ENCODE data around the gene SRP68. TPM values are rescaled to one million over a fixed set of nuclear protein-coding genes. Genes with fewer than 3 reads are reported as not detected.

SRP68 gene
- total RNA-seq, 1 donor from 2014 or later: 86.7 TPM

DNA sequence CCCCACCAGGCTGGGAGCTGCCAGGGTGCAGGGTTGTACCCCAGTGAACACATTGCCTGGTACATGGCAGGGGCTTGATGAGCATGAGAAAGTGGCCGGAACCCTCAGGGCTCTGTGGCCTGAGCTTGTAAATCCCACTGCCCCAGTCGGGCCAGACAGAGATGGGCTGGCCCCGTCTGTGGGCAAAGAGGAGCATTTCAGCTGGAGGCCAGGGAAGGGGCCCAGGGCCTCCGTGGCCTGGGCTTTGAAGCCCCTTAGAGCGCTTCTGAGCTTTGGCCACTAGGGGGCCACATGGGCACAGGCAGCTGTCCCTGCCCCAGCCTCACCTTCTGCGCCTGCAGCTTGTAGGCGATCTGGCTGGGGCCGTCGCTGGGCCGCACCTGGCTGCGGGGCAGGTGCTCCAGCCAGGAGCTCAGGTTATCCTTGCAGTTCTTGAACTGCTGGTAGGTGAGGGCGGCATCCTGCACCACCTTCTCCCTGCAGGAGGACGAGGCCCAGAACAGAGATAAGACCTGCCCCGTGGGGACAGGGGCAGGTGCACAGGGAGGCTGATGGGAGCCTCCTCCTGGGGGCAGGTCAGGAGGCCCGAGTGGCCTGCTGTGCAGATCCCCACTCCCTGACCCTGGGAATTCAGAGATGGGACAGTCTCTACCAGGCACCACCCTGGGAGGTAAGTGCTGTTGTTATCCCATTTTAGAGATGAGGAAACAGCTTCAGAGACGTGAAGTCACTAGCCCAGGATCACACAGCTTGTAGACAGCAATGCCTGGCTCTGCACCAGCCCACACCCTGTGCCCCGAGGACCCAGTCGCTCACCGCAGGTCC lies 58.0 kb downstream of the SRP68 start:
- no peaks in the 10 kb centered on the region for H3K36me3 Mint-ChIP-seq
- peak; percentile 86 for DNase-seq (ENCODE audit: extremely low spot score, unreplicated experiment)
- peak overlapping the region; percentile 70 for H3K27ac Mint-ChIP-seq
- H3K9me3 Mint-ChIP-seq: no peaks in the 10 kb centered on the region
- peaks cover 6% of the 10 kb centered on the region for H3K4me1 Mint-ChIP-seq (ENCODE audit: unreplicated experiment)
- H3K4me3 Mint-ChIP-seq: no peak overlapping the region
- no peaks in the 10 kb centered on the region for H3K27me3 Mint-ChIP-seq
- TF ChIP-seq, protein P1, sequence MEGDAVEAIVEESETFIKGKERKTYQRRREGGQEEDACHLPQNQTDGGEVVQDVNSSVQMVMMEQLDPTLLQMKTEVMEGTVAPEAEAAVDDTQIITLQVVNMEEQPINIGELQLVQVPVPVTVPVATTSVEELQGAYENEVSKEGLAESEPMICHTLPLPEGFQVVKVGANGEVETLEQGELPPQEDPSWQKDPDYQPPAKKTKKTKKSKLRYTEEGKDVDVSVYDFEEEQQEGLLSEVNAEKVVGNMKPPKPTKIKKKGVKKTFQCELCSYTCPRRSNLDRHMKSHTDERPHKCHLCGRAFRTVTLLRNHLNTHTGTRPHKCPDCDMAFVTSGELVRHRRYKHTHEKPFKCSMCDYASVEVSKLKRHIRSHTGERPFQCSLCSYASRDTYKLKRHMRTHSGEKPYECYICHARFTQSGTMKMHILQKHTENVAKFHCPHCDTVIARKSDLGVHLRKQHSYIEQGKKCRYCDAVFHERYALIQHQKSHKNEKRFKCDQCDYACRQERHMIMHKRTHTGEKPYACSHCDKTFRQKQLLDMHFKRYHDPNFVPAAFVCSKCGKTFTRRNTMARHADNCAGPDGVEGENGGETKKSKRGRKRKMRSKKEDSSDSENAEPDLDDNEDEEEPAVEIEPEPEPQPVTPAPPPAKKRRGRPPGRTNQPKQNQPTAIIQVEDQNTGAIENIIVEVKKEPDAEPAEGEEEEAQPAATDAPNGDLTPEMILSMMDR (conservative IDR thresholded peaks at IDR 0.05): peak; percentile 99

- H3K4me3 Mint-ChIP-seq: no peak overlapping the region
- TF ChIP-seq, protein P1 (conservative IDR thresholded peaks at IDR 0.05): no peak
- H3K36me3 Mint-ChIP-seq: no peaks in the 10 kb centered on the region
- peaks cover 6% of the 10 kb centered on the region for H3K4me1 Mint-ChIP-seq (ENCODE audit: unreplicated experiment)
- no peak overlapping the region for H3K27ac Mint-ChIP-seq
- H3K27me3 Mint-ChIP-seq: no peaks in the 10 kb centered on the region
- DNase-seq (ENCODE audit: extremely low spot score, unreplicated experiment): no peak
- no peaks in the 10 kb centered on the region for H3K9me3 Mint-ChIP-seq
Observed at GRCh38 chr17:76013377-76013932, 58.9 kb downstream of the SRP68 start.

GRCh38 chr17:76011951-76012350 lies 60.4 kb downstream of the SRP68 start:
- Mint-ChIP-seq H3K27ac (no peak overlapping the region), H3K9me3 (no peaks in the 10 kb centered on the region), H3K27me3 (no peaks in the 10 kb centered on the region), H3K4me1 (ENCODE audit: unreplicated experiment) (peaks cover 6% of the 10 kb centered on the region), H3K4me3 (no peak overlapping the region), H3K36me3 (no peaks in the 10 kb centered on the region)
- TF ChIP-seq, protein P1 (conservative IDR thresholded peaks at IDR 0.05): no peak
- DNase-seq (ENCODE audit: extremely low spot score, unreplicated experiment): no peak

- H3K27me3 Mint-ChIP-seq: no peaks in the 10 kb centered on the region
- no peak overlapping the region for H3K27ac Mint-ChIP-seq
- H3K4me3 Mint-ChIP-seq: no peak overlapping the region
- H3K9me3 Mint-ChIP-seq: no peaks in the 10 kb centered on the region
- H3K4me1 Mint-ChIP-seq (ENCODE audit: unreplicated experiment): peaks cover 14% of the 10 kb centered on the region
- TF ChIP-seq, protein P1 (conservative IDR thresholded peaks at IDR 0.05): no peak
- peaks cover 8% of the 10 kb centered on the region for H3K36me3 Mint-ChIP-seq
- no peak for DNase-seq (ENCODE audit: extremely low spot score, unreplicated experiment)
Observed at GRCh38 chr17:76009969-76010661, 62.2 kb downstream of the SRP68 start.

DNA sequence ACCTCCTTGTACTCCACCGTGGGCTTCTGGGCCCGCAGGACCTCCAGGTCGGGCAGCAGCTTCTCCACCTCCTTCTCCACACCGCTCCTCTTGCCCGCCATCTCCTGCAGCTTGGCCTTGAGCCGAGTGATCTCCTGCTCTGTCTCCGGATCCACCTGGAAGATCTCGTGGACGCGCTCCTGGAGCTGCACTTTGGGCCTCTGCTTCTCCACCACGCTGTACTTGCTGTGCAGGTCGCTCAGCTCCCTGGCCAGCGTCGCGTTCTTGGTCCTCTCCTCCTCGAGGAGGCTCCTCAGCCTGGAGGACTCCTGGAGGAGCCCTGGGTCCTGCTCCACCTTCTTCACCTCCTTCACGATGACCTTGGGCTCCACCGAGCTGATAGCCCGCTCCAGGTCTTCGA lies 62.9 kb downstream of the SRP68 start:
- H3K4me1 Mint-ChIP-seq (ENCODE audit: unreplicated experiment): peaks cover 15% of the 10 kb centered on the region
- H3K36me3 Mint-ChIP-seq: peaks cover 8% of the 10 kb centered on the region
- H3K27me3 Mint-ChIP-seq: no peaks in the 10 kb centered on the region
- H3K4me3 Mint-ChIP-seq: no peak overlapping the region
- no peak for DNase-seq (ENCODE audit: extremely low spot score, unreplicated experiment)
- TF ChIP-seq, protein P1 (conservative IDR thresholded peaks at IDR 0.05): no peak
- no peaks in the 10 kb centered on the region for H3K9me3 Mint-ChIP-seq
- H3K27ac Mint-ChIP-seq: no peak overlapping the region
